ENCODE measurements around the gene PRR23C. TPM values are rescaled to one million over a fixed set of nuclear protein-coding genes. Genes with fewer than 3 reads are reported as not detected.

The PRR23C gene
- total RNA-seq, 1 experiment from 2014 or later, result not detected

DNA sequence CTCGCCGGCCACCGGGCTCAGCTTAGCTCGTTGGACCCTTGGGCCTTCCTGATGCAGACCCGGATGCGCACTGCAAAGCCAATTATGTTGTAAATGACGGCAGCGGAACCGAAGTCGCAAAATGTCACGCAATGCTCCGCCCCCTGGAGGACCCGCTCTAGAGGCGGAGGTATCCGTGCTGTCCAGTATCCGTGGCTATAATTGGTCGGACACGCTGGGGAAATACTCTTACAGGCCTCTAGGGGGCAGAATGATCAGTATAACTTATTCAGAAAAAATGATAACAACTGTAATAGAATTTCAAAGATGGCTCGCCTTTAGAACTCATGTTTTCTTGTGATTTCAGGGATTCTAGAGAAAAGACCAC, 23.8 kb downstream of the PRR23C start, which contains the start of gene PRR23B:
Gene PRR23B (minus strand): TSS at position 59 of the 367 bp plus-strand sequence. CDS start 265 bp downstream, outside the sequence.
- intact Hi-C loops (cut with micrococcal nuclease), result no loop called here
- CTCF ChIA-PET, result no interaction called here
- POLR2A ChIA-PET, result no interaction called here
- DNase-seq (ENCODE audit: low read depth, low spot score) (no peak), ATAC-seq (peak; percentile 59; the same call in 1 of the 2 replicates)
- no peak within 1 kb of the TSS for H3K9ac ChIP-seq (ENCODE audit: low read length)
- H3K4me1 ChIP-seq (ENCODE audit: control insufficient read depth in 1 of 2, insufficient read depth in 2 of 2, low read length in 2 of 2), result no peaks in the 10 kb centered on the region
- RAD21 ChIA-PET (ENCODE audit: low non-redundant PET in 1 of 2, low total read pairs in 2 of 2, uncharacterized antibody in 2 of 2, unreplicated experiment in 2 of 2), result no interaction called here
- no peak within 1 kb of the TSS for H3K4me3 ChIP-seq (replicated peaks in 1 of 2; ENCODE audit: low read depth in 1 of 2, low read length in 2 of 2)
- H3K36me3 ChIP-seq (ENCODE audit: control insufficient read depth in 1 of 2, insufficient read depth in 2 of 2, low read length in 2 of 2), result no peaks in the 10 kb centered on the region
- no peak within 1 kb of the TSS for H3K4me2 ChIP-seq (ENCODE audit: low read length)
- BruUV-seq (replicated peaks), result no TSS peak
- no peak within 1 kb of the TSS for H2AFZ ChIP-seq (ENCODE audit: low read depth, low read length, poor library complexity, severe bottlenecking)
- no peaks in the 10 kb centered on the region for H4K20me1 ChIP-seq (ENCODE audit: insufficient read depth)
- no peaks in the 10 kb centered on the region; a peak in 1 of 4 replicates for H3K9me3 ChIP-seq (ENCODE audit: control insufficient read depth in 1 of 2, insufficient read depth in 1 of 2, low read depth in 1 of 2, low read length in 2 of 2)
- no peak within 1 kb of the TSS for H3K27ac ChIP-seq (ENCODE audit: low read depth, low read length)
- no peaks in the 10 kb centered on the region for H3K9me2 ChIP-seq (ENCODE audit: insufficient read depth)
- no peak for TF ChIP-seq CBX3 (IDR thresholded peaks at IDR 0.05; ENCODE audit: low read depth)
- TF ChIP-seq, protein P1, sequence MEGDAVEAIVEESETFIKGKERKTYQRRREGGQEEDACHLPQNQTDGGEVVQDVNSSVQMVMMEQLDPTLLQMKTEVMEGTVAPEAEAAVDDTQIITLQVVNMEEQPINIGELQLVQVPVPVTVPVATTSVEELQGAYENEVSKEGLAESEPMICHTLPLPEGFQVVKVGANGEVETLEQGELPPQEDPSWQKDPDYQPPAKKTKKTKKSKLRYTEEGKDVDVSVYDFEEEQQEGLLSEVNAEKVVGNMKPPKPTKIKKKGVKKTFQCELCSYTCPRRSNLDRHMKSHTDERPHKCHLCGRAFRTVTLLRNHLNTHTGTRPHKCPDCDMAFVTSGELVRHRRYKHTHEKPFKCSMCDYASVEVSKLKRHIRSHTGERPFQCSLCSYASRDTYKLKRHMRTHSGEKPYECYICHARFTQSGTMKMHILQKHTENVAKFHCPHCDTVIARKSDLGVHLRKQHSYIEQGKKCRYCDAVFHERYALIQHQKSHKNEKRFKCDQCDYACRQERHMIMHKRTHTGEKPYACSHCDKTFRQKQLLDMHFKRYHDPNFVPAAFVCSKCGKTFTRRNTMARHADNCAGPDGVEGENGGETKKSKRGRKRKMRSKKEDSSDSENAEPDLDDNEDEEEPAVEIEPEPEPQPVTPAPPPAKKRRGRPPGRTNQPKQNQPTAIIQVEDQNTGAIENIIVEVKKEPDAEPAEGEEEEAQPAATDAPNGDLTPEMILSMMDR (IDR thresholded peaks at IDR 0.05 in 2 of 3, conservative IDR thresholded peaks at IDR 0.05 in 1 of 3; ENCODE audit: borderline replicate concordance in 1 of 3, insufficient read depth in 1 of 3, low read depth in 2 of 3, low read length in 2 of 3), result peak; percentile 10 to 57 (median 49); a peak in 4 of 6 replicates
- H3K27me3 ChIP-seq (ENCODE audit: insufficient read depth, low read length), result no peaks in the 10 kb centered on the region
- no peaks in the 10 kb centered on the region for H3K79me2 ChIP-seq (ENCODE audit: insufficient read depth, low read length)

DNA sequence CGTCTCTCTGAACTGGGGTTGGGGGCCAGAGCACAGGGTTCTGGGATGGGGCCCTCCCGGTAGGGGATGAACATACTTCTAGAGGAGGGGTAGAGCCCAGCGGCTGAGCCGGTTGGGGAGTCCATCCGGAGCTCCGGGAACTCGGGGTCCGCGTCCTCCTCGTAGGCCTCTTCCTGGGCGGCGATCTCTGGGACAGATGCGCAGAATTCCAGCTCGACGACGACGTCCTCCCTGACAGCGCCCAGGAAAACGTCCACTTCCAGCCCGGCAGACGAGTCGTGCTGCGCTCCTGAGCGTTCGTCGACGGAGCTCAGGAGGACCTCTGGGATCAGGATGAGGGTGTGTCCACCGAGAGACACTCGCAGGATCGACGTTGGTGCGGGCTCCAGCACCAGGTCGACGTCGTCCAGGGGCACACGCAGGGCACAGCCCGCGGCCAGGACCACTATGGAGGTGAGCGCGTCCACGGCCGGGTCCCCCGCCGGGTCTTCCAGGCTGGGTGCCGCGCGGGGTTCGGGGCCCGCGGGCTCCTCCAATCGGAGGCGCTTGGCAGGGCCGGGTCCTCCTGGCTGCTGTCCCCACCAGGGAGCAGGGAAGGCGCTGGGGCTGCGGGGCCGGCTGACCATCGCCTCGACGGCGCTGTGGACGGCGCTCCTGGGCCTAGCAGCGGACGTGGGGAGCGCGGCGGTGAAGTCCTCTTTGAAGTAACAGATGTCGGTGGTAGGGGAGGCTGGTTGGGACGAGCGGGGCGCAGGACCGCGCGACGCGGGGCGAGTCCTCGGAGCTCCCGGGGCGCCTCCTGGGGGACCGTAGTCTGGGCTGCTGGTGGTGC, 24.4 kb downstream of the PRR23C start:
- Histone ChIP-seq H3K27ac (ENCODE audit: low read depth, low read length) (no peak overlapping the region), H3K9me3 (ENCODE audit: control insufficient read depth in 1 of 2, insufficient read depth in 1 of 2, low read depth in 1 of 2, low read length in 2 of 2) (no peaks in the 10 kb centered on the region; a peak in 1 of 4 replicates), H3K9me2 (ENCODE audit: insufficient read depth) (no peaks in the 10 kb centered on the region), H2AFZ (ENCODE audit: low read depth, low read length, poor library complexity, severe bottlenecking) (no peak overlapping the region), H3K27me3 (ENCODE audit: insufficient read depth, low read length) (no peaks in the 10 kb centered on the region), H3K4me2 (ENCODE audit: low read length) (no peak overlapping the region), H3K4me1 (ENCODE audit: control insufficient read depth in 1 of 2, insufficient read depth in 2 of 2, low read length in 2 of 2) (no peaks in the 10 kb centered on the region), H3K9ac (ENCODE audit: low read length) (no peak overlapping the region), H3K36me3 (ENCODE audit: control insufficient read depth in 1 of 2, insufficient read depth in 2 of 2, low read length in 2 of 2) (no peaks in the 10 kb centered on the region), H3K4me3 (replicated peaks in 1 of 2; ENCODE audit: low read depth in 1 of 2, low read length in 2 of 2) (no peak overlapping the region), H4K20me1 (ENCODE audit: insufficient read depth) (no peaks in the 10 kb centered on the region), H3K79me2 (ENCODE audit: insufficient read depth, low read length) (no peaks in the 10 kb centered on the region)
- intact Hi-C loops (cut with micrococcal nuclease), result no loop called here
- POLR2A ChIA-PET, result no interaction called here
- CTCF ChIA-PET, result no interaction called here
- RAD21 ChIA-PET (ENCODE audit: low non-redundant PET in 1 of 2, low total read pairs in 2 of 2, uncharacterized antibody in 2 of 2, unreplicated experiment in 2 of 2), result no interaction called here
- no TSS peak for BruUV-seq (replicated peaks)
- peak; percentile 20; the same call in 1 of the 2 replicates for ATAC-seq
- DNase-seq (ENCODE audit: low read depth, low spot score), result no peak
- no peak for TF ChIP-seq ELF1 (IDR thresholded peaks at IDR 0.05; ENCODE audit: borderline replicate concordance, low read depth)
- TF ChIP-seq, protein P1 (IDR thresholded peaks at IDR 0.05 in 2 of 3, conservative IDR thresholded peaks at IDR 0.05 in 1 of 3; ENCODE audit: borderline replicate concordance in 1 of 3, insufficient read depth in 1 of 3, low read depth in 2 of 3, low read length in 2 of 3), result no peak
- TF ChIP-seq CBX3 (IDR thresholded peaks at IDR 0.05; ENCODE audit: low read depth), result no peak
- TF ChIP-seq, protein P2, sequence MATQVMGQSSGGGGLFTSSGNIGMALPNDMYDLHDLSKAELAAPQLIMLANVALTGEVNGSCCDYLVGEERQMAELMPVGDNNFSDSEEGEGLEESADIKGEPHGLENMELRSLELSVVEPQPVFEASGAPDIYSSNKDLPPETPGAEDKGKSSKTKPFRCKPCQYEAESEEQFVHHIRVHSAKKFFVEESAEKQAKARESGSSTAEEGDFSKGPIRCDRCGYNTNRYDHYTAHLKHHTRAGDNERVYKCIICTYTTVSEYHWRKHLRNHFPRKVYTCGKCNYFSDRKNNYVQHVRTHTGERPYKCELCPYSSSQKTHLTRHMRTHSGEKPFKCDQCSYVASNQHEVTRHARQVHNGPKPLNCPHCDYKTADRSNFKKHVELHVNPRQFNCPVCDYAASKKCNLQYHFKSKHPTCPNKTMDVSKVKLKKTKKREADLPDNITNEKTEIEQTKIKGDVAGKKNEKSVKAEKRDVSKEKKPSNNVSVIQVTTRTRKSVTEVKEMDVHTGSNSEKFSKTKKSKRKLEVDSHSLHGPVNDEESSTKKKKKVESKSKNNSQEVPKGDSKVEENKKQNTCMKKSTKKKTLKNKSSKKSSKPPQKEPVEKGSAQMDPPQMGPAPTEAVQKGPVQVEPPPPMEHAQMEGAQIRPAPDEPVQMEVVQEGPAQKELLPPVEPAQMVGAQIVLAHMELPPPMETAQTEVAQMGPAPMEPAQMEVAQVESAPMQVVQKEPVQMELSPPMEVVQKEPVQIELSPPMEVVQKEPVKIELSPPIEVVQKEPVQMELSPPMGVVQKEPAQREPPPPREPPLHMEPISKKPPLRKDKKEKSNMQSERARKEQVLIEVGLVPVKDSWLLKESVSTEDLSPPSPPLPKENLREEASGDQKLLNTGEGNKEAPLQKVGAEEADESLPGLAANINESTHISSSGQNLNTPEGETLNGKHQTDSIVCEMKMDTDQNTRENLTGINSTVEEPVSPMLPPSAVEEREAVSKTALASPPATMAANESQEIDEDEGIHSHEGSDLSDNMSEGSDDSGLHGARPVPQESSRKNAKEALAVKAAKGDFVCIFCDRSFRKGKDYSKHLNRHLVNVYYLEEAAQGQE (IDR thresholded peaks at IDR 0.05; ENCODE audit: low read depth), result no peak
- TF ChIP-seq ZFX (IDR thresholded peaks at IDR 0.05), result no peak
- no peak for TF ChIP-seq POLR2A (IDR thresholded peaks at IDR 0.05; ENCODE audit: borderline replicate concordance, extremely low read depth, insufficient read depth, insufficient read length)
- TF ChIP-seq, protein P3, sequence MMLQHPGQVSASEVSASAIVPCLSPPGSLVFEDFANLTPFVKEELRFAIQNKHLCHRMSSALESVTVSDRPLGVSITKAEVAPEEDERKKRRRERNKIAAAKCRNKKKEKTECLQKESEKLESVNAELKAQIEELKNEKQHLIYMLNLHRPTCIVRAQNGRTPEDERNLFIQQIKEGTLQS (IDR thresholded peaks at IDR 0.05), result no peak
- no peak for TF ChIP-seq JUND (IDR thresholded peaks at IDR 0.05)
- no peak for TF ChIP-seq SIN3A (IDR thresholded peaks at IDR 0.05; ENCODE audit: low read depth)

Measured in HCT116 (cell line).